Ishikawa (cell line): ENCODE results near the gene ABCG5.

ENCODE experiments used
- CEBPB ChIP-seq: IDR thresholded peaks from 2 replicates; pipeline ENCODE4 v1.6.1; 2012
- CREB1 ChIP-seq: IDR thresholded peaks from 2 replicates; pipeline ENCODE4 v1.6.1; 2012; ENCODE audit warnings: low read depth
- EGR1 ChIP-seq: IDR thresholded peaks from 2 replicates; pipeline ENCODE4 v1.6.1; 2012
- FOXM1 ChIP-seq: IDR thresholded peaks from 2 replicates; pipeline ENCODE4 v1.6.1; 2012; ENCODE audit warnings: low read depth, borderline replicate concordance
- TAF1 ChIP-seq: IDR thresholded peaks from 2 replicates; pipeline ENCODE4 v1.6.1; 2012; ENCODE audit warnings: low read depth, mild to moderate bottlenecking
- TEAD4 ChIP-seq: IDR thresholded peaks from 2 replicates; pipeline ENCODE4 v1.6.1; 2012
- YY1 ChIP-seq: IDR thresholded peaks from 2 replicates; pipeline ENCODE4 v1.6.1; 2012; ENCODE audit warnings: low read depth
- ZBTB7A ChIP-seq: IDR thresholded peaks from 2 replicates; pipeline ENCODE4 v1.6.1; 2012; ENCODE audit warnings: low read depth
- TF ChIP-seq, protein P1 (sequence below): IDR thresholded peaks from 2 replicates; pipeline ENCODE4 v1.6.1; 2012

DNA sequence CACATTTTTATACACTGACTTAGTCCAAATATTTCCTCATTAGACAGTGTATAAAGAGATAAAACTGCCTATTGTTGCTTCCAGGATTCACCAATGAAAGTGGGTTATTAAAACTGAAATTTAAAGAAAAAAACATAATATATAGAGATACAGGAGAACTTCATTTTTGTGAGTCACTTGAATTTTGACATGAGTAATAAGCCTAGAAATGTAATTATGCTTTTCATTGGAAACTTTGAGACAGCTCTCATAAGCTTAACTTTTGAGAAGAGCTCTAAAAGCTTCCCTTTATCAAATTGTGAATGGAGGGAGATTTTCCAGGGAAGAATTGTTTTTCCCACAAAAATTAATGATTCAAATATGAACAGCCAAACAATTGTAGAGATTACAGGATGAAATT, 50.7 kb downstream of the ABCG5 start:
- TF ChIP-seq EGR1 (no peak), FOXM1 (no peak), YY1 (no peak), TAF1 (no peak), CREB1 (no peak), TEAD4 (no peak), ZBTB7A (no peak), CEBPB (no peak)
- TF ChIP-seq, protein P1, sequence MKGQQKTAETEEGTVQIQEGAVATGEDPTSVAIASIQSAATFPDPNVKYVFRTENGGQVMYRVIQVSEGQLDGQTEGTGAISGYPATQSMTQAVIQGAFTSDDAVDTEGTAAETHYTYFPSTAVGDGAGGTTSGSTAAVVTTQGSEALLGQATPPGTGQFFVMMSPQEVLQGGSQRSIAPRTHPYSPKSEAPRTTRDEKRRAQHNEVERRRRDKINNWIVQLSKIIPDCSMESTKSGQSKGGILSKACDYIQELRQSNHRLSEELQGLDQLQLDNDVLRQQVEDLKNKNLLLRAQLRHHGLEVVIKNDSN, result no peak
